HEK293 (cell line): ENCODE data around the gene BNC1.

Experiments used
- CTCF ChIA-PET: fragments of 350-600 bp; formaldehyde crosslinking; extraction: SDS; loops from one replicate; lab custom pipeline; 2021; ENCODE audit warnings: antibody characterized with exemption; lab: Yijun Ruan, JAX
- POLR2A ChIA-PET: fragments of 300-600 bp; formaldehyde crosslinking; extraction: SDS; loops from one replicate; lab custom pipeline; 2020; ENCODE audit warnings: antibody characterized with exemption, inconsistent platforms; lab: Yijun Ruan, JAX
- H3K27ac ChIP-seq: fragments of 200-500 bp; sonication (Bioruptor generic); 2 replicates; pipeline ENCODE4 v1.5.1; 2014; ENCODE audit warnings: low read depth, low read length, control low read depth, inconsistent platforms; ENCODE audit errors: extremely low read depth
- H3K36me3 ChIP-seq, 2 experiments: fragments of 200-500 bp in 1 of 2; sonication (Bioruptor generic) in 1 of 2; 1 replicate in 1 of 2; 2 replicates in 1 of 2; pipeline ENCODE4 v1.5.1; 2014 to 2017; ENCODE audit warnings: inconsistent platforms in 2 of 2, low read length in 2 of 2; ENCODE audit not compliant: control insufficient read depth in 2 of 2, insufficient read depth in 1 of 2
- H3K4me1 ChIP-seq: fragments of 200-500 bp; sonication (Bioruptor generic); 2 replicates; pipeline ENCODE4 v1.5.1; 2014; ENCODE audit warnings: mild to moderate bottlenecking, low read length, inconsistent platforms; ENCODE audit not compliant: control insufficient read depth, insufficient read depth
- H3K4me3 ChIP-seq: 2 replicates; pipeline ENCODE4 v1.5.1; 2011; ENCODE audit warnings: low read depth, mild to moderate bottlenecking, control low read depth, low read length, moderate library complexity
- H3K9me3 ChIP-seq: fragments of 200-500 bp; sonication (Bioruptor generic); 2 replicates; pipeline ENCODE4 v1.5.1; 2014; ENCODE audit warnings: low read depth, low read length, inconsistent platforms; ENCODE audit not compliant: control insufficient read depth, insufficient read depth
- OSR2 ChIP-seq: fragments of 450-650 bp; formaldehyde crosslinking; IDR thresholded peaks from 2 replicates; pipeline ENCODE4 v1.5.1; 2016; ENCODE audit warnings: missing biosample characterization, missing genetic modification characterization
- PATZ1 ChIP-seq: fragments of 450-650 bp; formaldehyde crosslinking; IDR thresholded peaks from 2 replicates; pipeline ENCODE4 v1.5.1; 2016; ENCODE audit warnings: missing biosample characterization, missing genetic modification characterization
- PRDM1 ChIP-seq: fragments of 450-650 bp; formaldehyde crosslinking; IDR thresholded peaks from 2 replicates; pipeline ENCODE4; 2016; ENCODE audit warnings: missing biosample characterization, missing genetic modification characterization
- SP3 ChIP-seq: fragments of 450-650 bp; formaldehyde crosslinking; IDR thresholded peaks from 2 replicates; pipeline ENCODE4 v1.5.1; 2016; ENCODE audit warnings: missing biosample characterization, missing genetic modification characterization
- SP7 ChIP-seq: fragments of 450-650 bp; formaldehyde crosslinking; IDR thresholded peaks from 2 replicates; pipeline ENCODE4 v1.5.1; 2016; ENCODE audit warnings: missing biosample characterization, missing genetic modification characterization
- ZBTB1 ChIP-seq: fragments of 450-650 bp; formaldehyde crosslinking; IDR thresholded peaks from 2 replicates; pipeline ENCODE4 v1.5.1; 2016; ENCODE audit warnings: missing biosample characterization, missing genetic modification characterization
- ZBTB17 ChIP-seq: fragments of 450-650 bp; formaldehyde crosslinking; IDR thresholded peaks from 2 replicates; pipeline ENCODE4 v1.5.1; 2016; ENCODE audit warnings: missing biosample characterization, missing genetic modification characterization
- ZBTB20 ChIP-seq: fragments of 450-650 bp; formaldehyde crosslinking; IDR thresholded peaks from 2 replicates; pipeline ENCODE4 v1.5.1; 2016; ENCODE audit warnings: missing biosample characterization, missing genetic modification characterization
- ZBTB8A ChIP-seq: fragments of 450-650 bp; formaldehyde crosslinking; IDR thresholded peaks from 2 replicates; pipeline ENCODE4 v1.5.1; 2016; ENCODE audit warnings: missing biosample characterization, missing genetic modification characterization
- ZEB2 ChIP-seq: fragments of 450-650 bp; formaldehyde crosslinking; IDR thresholded peaks from 2 replicates; pipeline ENCODE4 v1.5.1; 2016; ENCODE audit warnings: missing biosample characterization, missing genetic modification characterization
- ZFP3 ChIP-seq: fragments of 450-650 bp; formaldehyde crosslinking; IDR thresholded peaks from 2 replicates; pipeline ENCODE4 v1.5.1; 2016; ENCODE audit warnings: low read depth, missing biosample characterization, missing genetic modification characterization
- ZFP37 ChIP-seq: fragments of 450-650 bp; formaldehyde crosslinking; IDR thresholded peaks from 2 replicates; pipeline ENCODE4 v1.5.1; 2016; ENCODE audit warnings: missing biosample characterization, missing genetic modification characterization
- ZIC2 ChIP-seq: fragments of 450-650 bp; formaldehyde crosslinking; IDR thresholded peaks from 2 replicates; pipeline ENCODE4 v1.5.1; 2016; ENCODE audit warnings: missing biosample characterization, missing genetic modification characterization
- ZNF146 ChIP-seq: fragments of 450-650 bp; formaldehyde crosslinking; IDR thresholded peaks from 2 replicates; pipeline ENCODE4 v1.5.1; 2016; ENCODE audit warnings: missing biosample characterization, missing genetic modification characterization
- ZNF2 ChIP-seq: fragments of 450-650 bp; formaldehyde crosslinking; IDR thresholded peaks from 2 replicates; pipeline ENCODE4 v1.5.1; 2016; ENCODE audit warnings: missing biosample characterization, missing genetic modification characterization
- ZNF211 ChIP-seq: fragments of 450-650 bp; formaldehyde crosslinking; IDR thresholded peaks from 2 replicates; pipeline ENCODE4 v1.5.1; 2016; ENCODE audit warnings: low read depth, missing biosample characterization, missing genetic modification characterization
- ZNF24 ChIP-seq: fragments of 450-650 bp; formaldehyde crosslinking; IDR thresholded peaks from 2 replicates; pipeline ENCODE4 v1.5.1; 2016; ENCODE audit warnings: missing biosample characterization, missing genetic modification characterization
- ZNF335 ChIP-seq: fragments of 450-650 bp; formaldehyde crosslinking; conservative IDR thresholded peaks from 2 replicates; pipeline ENCODE4 v1.5.1; 2016; ENCODE audit warnings: missing biosample characterization, missing genetic modification characterization
- ZNF404 ChIP-seq: fragments of 450-650 bp; formaldehyde crosslinking; IDR thresholded peaks from 2 replicates; pipeline ENCODE4 v1.5.1; 2017; ENCODE audit warnings: missing biosample characterization, missing genetic modification characterization
- ZNF580 ChIP-seq: fragments of 450-650 bp; formaldehyde crosslinking; IDR thresholded peaks from 2 replicates; pipeline ENCODE4 v1.5.1; 2016; ENCODE audit warnings: missing biosample characterization, missing genetic modification characterization
- ZNF658 ChIP-seq: fragments of 450-650 bp; formaldehyde crosslinking; IDR thresholded peaks from 2 replicates; pipeline ENCODE4; 2016; ENCODE audit warnings: missing biosample characterization, missing genetic modification characterization
- ZNF707 ChIP-seq: fragments of 450-650 bp; formaldehyde crosslinking; IDR thresholded peaks from 2 replicates; pipeline ENCODE4 v1.5.1; 2016; ENCODE audit warnings: missing biosample characterization, missing genetic modification characterization
- ZNF785 ChIP-seq: fragments of 450-650 bp; formaldehyde crosslinking; IDR thresholded peaks from 2 replicates; pipeline ENCODE4 v1.5.1; 2016; ENCODE audit warnings: missing biosample characterization, missing genetic modification characterization
- ZNF830 ChIP-seq: fragments of 450-650 bp; IDR thresholded peaks from 2 replicates; pipeline ENCODE4 v1.5.0; 2018; ENCODE audit warnings: missing biosample characterization, missing genetic modification characterization, low read depth, mild to moderate bottlenecking, moderate library complexity
- TF ChIP-seq, protein P1 (sequence below): fragments of 450-650 bp; formaldehyde crosslinking; IDR thresholded peaks from 2 replicates; pipeline ENCODE4 v1.5.1; 2016; ENCODE audit warnings: missing biosample characterization, missing genetic modification characterization
- TF ChIP-seq, protein P2 (sequence below): fragments of 450-650 bp; formaldehyde crosslinking; IDR thresholded peaks from 2 replicates; pipeline ENCODE4 v1.5.1; 2016; ENCODE audit warnings: missing biosample characterization, missing genetic modification characterization

The BNC1 gene

GRCh38 chr15:83209333-83209732, 75.1 kb downstream of the BNC1 start:
- no peak overlapping the region for H3K4me3 ChIP-seq
- TF ChIP-seq, protein P1, sequence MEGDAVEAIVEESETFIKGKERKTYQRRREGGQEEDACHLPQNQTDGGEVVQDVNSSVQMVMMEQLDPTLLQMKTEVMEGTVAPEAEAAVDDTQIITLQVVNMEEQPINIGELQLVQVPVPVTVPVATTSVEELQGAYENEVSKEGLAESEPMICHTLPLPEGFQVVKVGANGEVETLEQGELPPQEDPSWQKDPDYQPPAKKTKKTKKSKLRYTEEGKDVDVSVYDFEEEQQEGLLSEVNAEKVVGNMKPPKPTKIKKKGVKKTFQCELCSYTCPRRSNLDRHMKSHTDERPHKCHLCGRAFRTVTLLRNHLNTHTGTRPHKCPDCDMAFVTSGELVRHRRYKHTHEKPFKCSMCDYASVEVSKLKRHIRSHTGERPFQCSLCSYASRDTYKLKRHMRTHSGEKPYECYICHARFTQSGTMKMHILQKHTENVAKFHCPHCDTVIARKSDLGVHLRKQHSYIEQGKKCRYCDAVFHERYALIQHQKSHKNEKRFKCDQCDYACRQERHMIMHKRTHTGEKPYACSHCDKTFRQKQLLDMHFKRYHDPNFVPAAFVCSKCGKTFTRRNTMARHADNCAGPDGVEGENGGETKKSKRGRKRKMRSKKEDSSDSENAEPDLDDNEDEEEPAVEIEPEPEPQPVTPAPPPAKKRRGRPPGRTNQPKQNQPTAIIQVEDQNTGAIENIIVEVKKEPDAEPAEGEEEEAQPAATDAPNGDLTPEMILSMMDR (tag by site-specific recombination): 0 out of 2 replicates have a peak, but pooled peaks have one; percentile 9
- TF ChIP-seq ZBTB1 (tag by site-specific recombination): no peak
- no peak for TF ChIP-seq OSR2
- TF ChIP-seq, all 188 proteins: peak for 1
- Histone ChIP-seq H3K9me3 (no peaks in the 10 kb centered on the region), H3K27ac (no peak overlapping the region), H3K4me1 (peaks cover 16% of the 10 kb centered on the region), H3K36me3 (no peaks in the 10 kb centered on the region)
- ChIA-PET CTCF (interaction anchor here (1.4 kb wide), 1 partner anchor 198 kb away, joined by 4 read pairs; the partner anchor contains the start of gene C15orf40), POLR2A (interaction anchor here (0.7 kb wide), 2 partner anchors 35 to 265 kb away, joined by 4 to 12 read pairs; no protein-coding TSS in a partner anchor)

GRCh38 chr15:83208367-83208661, 76.2 kb downstream of the BNC1 start:
- Histone ChIP-seq H3K27ac (peak overlapping the region; percentile 91; the same call in 1 of the 2 replicates), H3K36me3 (0 out of 3 replicates have a peak, but pooled peaks cover 0 to 3% of the 10 kb centered on the region in 2 experiments), H3K9me3 (no peaks in the 10 kb centered on the region), H3K4me3 (peak overlapping the region; percentile 85), H3K4me1 (peaks cover 22% of the 10 kb centered on the region)
- ChIA-PET CTCF (interaction anchor here (0.6 to 1.5 kb wide), 4 partner anchors 10 to 204 kb away, joined by 3 to 7 read pairs (median 4); partner anchors contain the start of gene C15orf40), POLR2A (interaction anchor here (0.9 to 1.2 kb wide), 2 partner anchors 146 to 197 kb away, joined by 3 to 4 read pairs; no protein-coding TSS in a partner anchor)
- TF ChIP-seq ZBTB8A (tag by site-specific recombination) (peak; percentile 80; the same call in 1 of the 2 replicates), ZIC2 (tag by site-specific recombination) (peak; percentile 50; the same call in 1 of the 2 replicates), ZEB2 (tag by site-specific recombination) (0 out of 2 replicates have a peak, but pooled peaks have one; percentile 11), ZNF658 (tag by site-specific recombination) (no peak), ZNF335 (peak; percentile 30; the same call in 1 of the 2 replicates), SP3 (tag by site-specific recombination) (no peak), ZNF580 (tag by site-specific recombination) (peak; percentile 82), PRDM1 (tag by site-specific recombination) (0 out of 2 replicates have a peak, but pooled peaks have one; percentile 8), SP7 (tag by site-specific recombination) (peak; percentile 8; the same call in 1 of the 2 replicates), ZBTB17 (tag by site-specific recombination) (peak; percentile 87), ZFP37 (tag by site-specific recombination) (peak; percentile 64; the same call in 1 of the 2 replicates), ZBTB20 (tag by site-specific recombination) (peak; percentile 15; the same call in 1 of the 2 replicates)
- TF ChIP-seq, protein P2, sequence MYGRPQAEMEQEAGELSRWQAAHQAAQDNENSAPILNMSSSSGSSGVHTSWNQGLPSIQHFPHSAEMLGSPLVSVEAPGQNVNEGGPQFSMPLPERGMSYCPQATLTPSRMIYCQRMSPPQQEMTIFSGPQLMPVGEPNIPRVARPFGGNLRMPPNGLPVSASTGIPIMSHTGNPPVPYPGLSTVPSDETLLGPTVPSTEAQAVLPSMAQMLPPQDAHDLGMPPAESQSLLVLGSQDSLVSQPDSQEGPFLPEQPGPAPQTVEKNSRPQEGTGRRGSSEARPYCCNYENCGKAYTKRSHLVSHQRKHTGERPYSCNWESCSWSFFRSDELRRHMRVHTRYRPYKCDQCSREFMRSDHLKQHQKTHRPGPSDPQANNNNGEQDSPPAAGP (tag by site-specific recombination): no peak

DNA sequence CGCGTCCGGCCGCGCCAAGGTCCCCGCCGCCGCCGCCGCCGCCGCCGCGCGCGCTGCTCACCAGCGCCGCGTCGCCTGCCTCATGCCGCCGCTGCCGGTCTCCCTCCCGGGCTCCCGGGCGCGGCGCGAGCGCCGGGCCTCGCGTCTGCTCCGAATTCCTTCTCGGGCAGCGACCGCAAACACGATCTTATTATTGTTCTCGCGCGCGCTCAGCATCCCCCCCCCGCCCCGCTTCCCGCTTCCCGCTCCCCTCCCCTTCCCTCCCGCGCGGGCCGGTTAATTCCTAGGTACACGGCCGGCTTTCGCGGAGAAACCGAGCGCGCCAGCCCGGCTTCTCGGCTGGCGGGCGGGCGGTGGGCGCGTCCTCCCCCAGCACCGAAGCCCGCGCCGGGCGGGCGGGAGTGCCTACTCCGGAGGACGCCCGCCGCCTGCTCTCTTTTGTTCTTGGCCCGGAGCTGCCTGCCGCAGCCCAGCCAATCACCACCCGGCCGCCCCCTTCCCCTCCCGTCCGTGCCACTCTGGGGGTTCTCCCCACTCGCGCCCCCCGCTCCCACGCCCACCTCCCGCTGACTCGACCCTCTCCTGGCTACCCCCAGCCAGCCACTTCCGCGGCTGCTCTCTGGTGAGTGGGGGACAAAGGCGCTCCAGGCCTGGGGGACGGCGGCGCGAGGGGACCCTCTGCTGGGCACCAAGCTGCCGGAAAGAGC, 76.7 kb downstream of the BNC1 start, which contains the start of gene HDGFL3:
Gene HDGFL3, minus strand, starts transcription at position 164 of the 707 bp plus-strand sequence. CDS start 409 bp downstream, outside the sequence.
- peak within 1 kb of the TSS; percentile 85 for H3K4me3 ChIP-seq
- H3K9me3 ChIP-seq: no peaks in the 10 kb centered on the region
- ChIA-PET POLR2A (interaction anchor here (0.9 to 1.2 kb wide), 2 partner anchors 145 to 197 kb away, joined by 3 to 4 read pairs; no protein-coding TSS in a partner anchor), CTCF (interaction anchor here (0.6 to 1.5 kb wide), 4 partner anchors 10 to 204 kb away, joined by 3 to 7 read pairs (median 4); partner anchors contain the start of gene C15orf40)
- 0 out of 3 replicates have a peak, but pooled peaks cover 0 to 3% of the 10 kb centered on the region in 2 experiments for H3K36me3 ChIP-seq
- peaks cover 27% of the 10 kb centered on the region for H3K4me1 ChIP-seq
- H3K27ac ChIP-seq: peak within 1 kb of the TSS; percentile 91
- TF ChIP-seq ZNF785 (tag by site-specific recombination) (peak; percentile 83; the same call in 1 of the 2 replicates), SP3 (tag by site-specific recombination) (peak; percentile 67), ZFP3 (no peak), ZNF24 (tag by site-specific recombination) (0 out of 2 replicates have a peak, but pooled peaks have one; percentile 17), ZNF2 (tag by site-specific recombination) (peak; percentile 84; the same call in 1 of the 2 replicates), PATZ1 (tag by site-specific recombination) (peak; percentile 98), SP7 (tag by site-specific recombination) (peak; percentile 65), ZNF146 (no peak), ZNF335 (peak; percentile 92), ZNF404 (tag by site-specific recombination) (no peak), ZNF211 (tag by site-specific recombination) (no peak), ZNF830 (tag by site-specific recombination) (no peak), ZNF707 (tag by site-specific recombination) (no peak)
